ENCODE data around the gene ELF2. TPM values are rescaled to one million over a fixed set of nuclear protein-coding genes. Genes with fewer than 3 reads are reported as not detected.
"Not testable (repeated sequence)": the region's sequence is repeated elsewhere in the genome, so short reads cannot be mapped to it uniquely, and the experiment has no call there.

Gene ELF2
- total RNA-seq, 4 donors from 2014 or later, result 58.1 to 76.6 (median 65.0) TPM

DNA sequence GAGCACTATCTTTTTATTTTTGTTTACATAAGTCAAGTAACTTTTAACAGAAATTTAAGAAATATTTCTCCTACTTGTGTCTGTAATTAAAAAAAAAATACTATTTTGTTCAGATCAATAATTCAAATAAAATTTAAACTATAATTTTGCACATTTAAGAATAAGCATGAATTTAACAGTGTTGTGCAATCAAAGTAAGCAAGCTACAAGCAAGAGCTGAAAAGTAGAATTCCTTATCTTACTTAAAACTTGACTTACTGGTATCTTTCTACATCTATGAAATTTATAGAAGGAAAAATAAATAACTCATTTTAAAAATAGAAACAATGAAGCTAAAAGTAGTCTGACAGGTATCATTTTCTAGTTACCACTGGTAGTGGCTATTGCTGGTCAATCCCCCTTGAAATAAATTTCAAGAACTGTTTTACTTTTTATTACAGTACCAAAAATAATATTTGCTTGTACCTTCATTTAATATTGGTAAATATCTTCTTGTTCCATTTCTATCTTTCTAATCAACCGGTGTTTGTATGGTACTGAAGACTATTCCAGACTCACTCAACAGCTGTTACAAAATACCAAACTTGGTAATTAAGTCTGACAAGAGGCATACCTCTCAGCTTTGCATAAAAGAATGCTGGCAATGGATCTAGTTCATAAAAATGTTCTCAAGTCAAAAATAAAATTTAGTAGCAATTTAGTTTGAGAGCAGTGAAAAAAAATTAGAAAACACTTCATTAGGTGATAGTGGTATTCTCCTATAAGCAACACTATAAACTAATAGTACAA, 99.3 kb downstream of the ELF2 start:
- Histone ChIP-seq H3K4me3 (replicated peaks in 1 of 3) (no peak overlapping the region), H3K4me1 (peaks cover 14 to 26% of the 10 kb centered on the region in 2 donors), H3K27ac (peak overlapping the region in 1 of 3 donors; percentile 1), H3K36me3 (peaks cover 0 to 2% of the 10 kb centered on the region in 2 donors), H3K9me3 (no peaks in the 10 kb centered on the region), H3K27me3 (no peaks in the 10 kb centered on the region)
- WGBS, 2 donors, result 78 to 81% methylated on average over 1 of the region's 1 CpG
- DNase-seq, result no peak
- TF ChIP-seq POLR2A (IDR thresholded peaks at IDR 0.05), result no peak
- TF ChIP-seq, protein P1, sequence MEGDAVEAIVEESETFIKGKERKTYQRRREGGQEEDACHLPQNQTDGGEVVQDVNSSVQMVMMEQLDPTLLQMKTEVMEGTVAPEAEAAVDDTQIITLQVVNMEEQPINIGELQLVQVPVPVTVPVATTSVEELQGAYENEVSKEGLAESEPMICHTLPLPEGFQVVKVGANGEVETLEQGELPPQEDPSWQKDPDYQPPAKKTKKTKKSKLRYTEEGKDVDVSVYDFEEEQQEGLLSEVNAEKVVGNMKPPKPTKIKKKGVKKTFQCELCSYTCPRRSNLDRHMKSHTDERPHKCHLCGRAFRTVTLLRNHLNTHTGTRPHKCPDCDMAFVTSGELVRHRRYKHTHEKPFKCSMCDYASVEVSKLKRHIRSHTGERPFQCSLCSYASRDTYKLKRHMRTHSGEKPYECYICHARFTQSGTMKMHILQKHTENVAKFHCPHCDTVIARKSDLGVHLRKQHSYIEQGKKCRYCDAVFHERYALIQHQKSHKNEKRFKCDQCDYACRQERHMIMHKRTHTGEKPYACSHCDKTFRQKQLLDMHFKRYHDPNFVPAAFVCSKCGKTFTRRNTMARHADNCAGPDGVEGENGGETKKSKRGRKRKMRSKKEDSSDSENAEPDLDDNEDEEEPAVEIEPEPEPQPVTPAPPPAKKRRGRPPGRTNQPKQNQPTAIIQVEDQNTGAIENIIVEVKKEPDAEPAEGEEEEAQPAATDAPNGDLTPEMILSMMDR (IDR thresholded peaks at IDR 0.05), result no peak
- intact Hi-C loops (cut with DNase I), result no loop called here

DNA sequence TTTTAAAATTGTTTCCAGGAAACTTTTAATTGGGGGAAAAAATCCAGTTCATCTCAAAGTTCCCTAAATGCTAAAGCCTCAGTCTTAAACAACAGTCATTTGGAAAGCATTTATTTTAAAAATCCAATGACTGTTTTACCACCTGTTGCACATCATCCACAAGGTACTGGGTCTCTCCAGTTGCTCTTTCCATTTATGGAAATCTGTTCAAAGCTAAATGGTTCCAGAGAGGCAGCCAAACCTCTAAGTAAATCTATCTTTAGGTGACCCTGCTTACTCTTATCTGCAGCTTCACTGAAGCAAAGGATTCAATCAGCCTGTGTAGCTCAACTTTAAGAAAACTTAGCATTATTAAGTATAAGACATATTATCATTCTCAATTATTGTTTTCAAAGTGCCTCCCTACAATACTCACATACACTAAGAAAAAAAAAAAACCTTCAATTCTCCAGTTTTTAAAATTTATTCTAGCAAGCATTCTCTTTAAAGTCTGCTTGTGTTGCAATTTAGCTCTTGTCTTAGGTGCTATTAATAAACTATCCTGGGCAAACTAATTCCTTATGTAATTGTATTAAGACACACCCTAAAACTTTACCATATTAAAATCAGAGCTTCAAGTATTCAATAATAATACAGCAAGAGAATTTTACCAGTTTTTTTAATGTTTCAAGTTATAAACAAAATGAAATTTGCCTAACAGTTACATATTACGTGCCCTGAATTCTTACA, 100.8 kb downstream of the ELF2 start:
- no peaks in the 10 kb centered on the region for H3K9me3 ChIP-seq

DNA sequence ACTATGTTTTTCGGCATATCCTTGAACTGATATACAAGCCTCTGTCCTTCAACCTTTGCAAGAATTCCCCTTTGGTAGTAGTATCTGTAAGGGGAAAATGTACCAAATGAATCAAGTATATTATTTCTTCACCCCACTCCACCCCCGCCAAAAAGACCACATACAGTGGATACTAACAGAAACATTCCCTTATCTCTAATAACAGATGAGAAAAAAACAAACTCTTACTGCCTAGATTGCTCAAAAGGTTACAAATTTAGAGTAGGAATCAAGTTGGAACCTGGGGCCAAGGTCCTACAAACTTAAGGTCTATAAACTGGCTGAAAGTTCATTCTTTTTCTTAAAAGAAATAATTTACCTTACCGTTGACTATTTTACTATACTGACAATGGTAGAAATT, 116.4 kb downstream of the ELF2 start:
- no peak for TF ChIP-seq POLR2A (IDR thresholded peaks at IDR 0.05)
- TF ChIP-seq, protein P1 (IDR thresholded peaks at IDR 0.05), result no peak
- Histone ChIP-seq H3K36me3 (peaks cover 27 to 45% of the 10 kb centered on the region in 2 donors), H3K4me3 (replicated peaks in 1 of 3) (no peak overlapping the region), H3K4me1 (no peaks in the 10 kb centered on the region), H3K9me3 (no peaks in the 10 kb centered on the region), H3K27ac (no peak overlapping the region), H3K27me3 (no peaks in the 10 kb centered on the region)
- intact Hi-C loops (cut with DNase I), result no loop called here
- DNase-seq, result no peak
- 82 to 95% methylated on average over 3 of the region's 3 CpGs for WGBS, 2 donors

More for the DNA sequence above, 100.8 kb downstream of the ELF2 start:
- Histone ChIP-seq H3K36me3 (peaks cover 9% of the 10 kb centered on the region in 2 donors), H3K4me3 (replicated peaks in 1 of 3) (no peak overlapping the region), H3K4me1 (peaks cover 7 to 19% of the 10 kb centered on the region in 2 donors), H3K27ac (no peak overlapping the region), H3K27me3 (no peaks in the 10 kb centered on the region)
- WGBS, 2 donors, result 95 to 97% methylated on average over 1 of the region's 1 CpG
- intact Hi-C loops (cut with DNase I), result no loop called here
- TF ChIP-seq POLR2A (IDR thresholded peaks at IDR 0.05), result no peak
- TF ChIP-seq, protein P1 (IDR thresholded peaks at IDR 0.05), result no peak
- DNase-seq, result no peak

DNA sequence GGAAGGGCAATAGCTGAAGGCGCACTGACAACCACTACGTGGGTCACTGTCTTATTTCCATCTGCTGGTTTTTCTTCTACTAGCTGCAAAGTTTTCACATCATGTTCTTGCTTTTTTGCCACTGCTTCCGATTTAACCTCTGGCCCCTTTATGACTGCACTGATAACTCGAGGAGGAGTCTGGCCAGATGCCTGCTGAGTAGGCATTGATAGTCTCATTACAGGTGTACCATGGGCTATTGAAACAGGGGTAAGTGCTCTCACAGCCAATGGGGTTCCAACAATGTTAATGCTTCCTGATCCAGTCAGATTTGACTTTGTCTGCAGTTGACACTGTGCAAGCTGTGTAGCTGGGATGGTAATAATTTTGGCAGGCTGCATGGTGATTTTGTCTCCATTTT, 118.0 kb downstream of the ELF2 start:
- H3K27ac ChIP-seq; H3K27me3 ChIP-seq; DNase-seq; H3K4me1 ChIP-seq; intact Hi-C loops (cut with DNase I); H3K4me3 ChIP-seq (replicated peaks in 1 of 3); H3K9me3 ChIP-seq: not testable (repeated sequence)
- peaks cover 18 to 38% of the 10 kb centered on the region in 2 donors for H3K36me3 ChIP-seq
- 84 to 88% methylated on average over 4 of the region's 4 CpGs for WGBS, 2 donors

DNA sequence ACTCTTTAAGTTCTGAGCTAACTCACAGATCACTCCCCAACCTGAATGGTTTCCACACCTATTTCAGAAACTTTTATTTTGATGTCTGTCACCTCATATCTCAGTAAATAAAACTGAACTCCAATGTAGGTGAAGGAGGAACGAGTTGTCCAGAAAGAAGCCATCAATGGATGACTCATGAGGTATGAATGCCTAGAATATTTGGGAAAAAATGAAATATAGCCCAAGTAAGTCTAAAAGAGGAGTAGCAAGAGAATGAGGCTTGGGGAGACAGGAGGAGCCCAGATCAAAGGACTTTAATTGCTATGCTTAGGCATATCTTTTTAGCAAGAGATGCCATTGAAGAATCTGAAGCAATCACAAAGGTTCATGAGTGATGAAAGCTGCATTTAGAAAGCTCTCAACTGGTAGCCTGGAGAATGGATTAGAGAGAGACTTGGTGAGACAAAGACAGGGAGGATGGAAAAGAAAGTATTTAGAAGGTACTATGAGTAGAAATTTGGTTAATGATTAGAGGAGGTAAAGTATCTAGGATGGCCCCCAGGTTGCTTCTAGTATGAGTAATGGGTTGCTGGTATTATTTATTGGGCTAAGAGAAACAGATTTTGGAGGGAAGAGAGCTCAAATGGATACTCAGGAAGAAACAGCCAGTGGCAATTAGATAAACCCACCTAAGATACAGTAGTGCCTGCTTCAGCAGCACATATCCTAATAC, 122.1 kb downstream of the ELF2 start:
- intact Hi-C loops (cut with DNase I), result no loop called here
- Histone ChIP-seq H3K27me3 (no peaks in the 10 kb centered on the region), H3K4me1 (no peaks in the 10 kb centered on the region), H3K36me3 (peaks cover 10 to 27% of the 10 kb centered on the region in 2 donors), H3K27ac (no peak overlapping the region), H3K9me3 (no peaks in the 10 kb centered on the region), H3K4me3 (replicated peaks in 1 of 3) (no peak overlapping the region)
- no peak for DNase-seq
- TF ChIP-seq POLR2A (IDR thresholded peaks at IDR 0.05), result no peak
- TF ChIP-seq, protein P1 (IDR thresholded peaks at IDR 0.05), result no peak
- 62 to 69% methylated on average over 1 of the region's 1 CpG for WGBS, 2 donors

Measured in thyroid gland (tissue), 4 donors.